K562 (cell line): ENCODE measurements around the gene KCNAB2.

ENCODE experiments used
- DDX20 ChIP-seq: fragments of 450-650 bp; IDR thresholded peaks from 2 replicates; pipeline ENCODE4 v1.6.1; 2016; ENCODE audit warnings: missing genetic modification characterization, low read depth, mild to moderate bottlenecking, missing compliant biosample characterization, moderate library complexity
- MECOM ChIP-seq: fragments of 250-450 bp; sonication (Bioruptor Pico); IDR thresholded peaks from 2 replicates; pipeline ENCODE4 v1.8.0; 2022; ENCODE audit warnings: inconsistent platforms
- TF ChIP-seq, protein P1 (sequence below): sonication (generic); formaldehyde crosslinking; IDR thresholded peaks from 2 replicates; pipeline ENCODE4 v1.9.0; 2022; ENCODE audit warnings: mild to moderate bottlenecking, missing genetic modification reagents
- TF ChIP-seq, protein P2 (sequence below): fragments of 450-650 bp; formaldehyde crosslinking; IDR thresholded peaks from 2 replicates; pipeline ENCODE4 v1.4.0; 2020; ENCODE audit warnings: mild to moderate bottlenecking, moderate library complexity

DNA sequence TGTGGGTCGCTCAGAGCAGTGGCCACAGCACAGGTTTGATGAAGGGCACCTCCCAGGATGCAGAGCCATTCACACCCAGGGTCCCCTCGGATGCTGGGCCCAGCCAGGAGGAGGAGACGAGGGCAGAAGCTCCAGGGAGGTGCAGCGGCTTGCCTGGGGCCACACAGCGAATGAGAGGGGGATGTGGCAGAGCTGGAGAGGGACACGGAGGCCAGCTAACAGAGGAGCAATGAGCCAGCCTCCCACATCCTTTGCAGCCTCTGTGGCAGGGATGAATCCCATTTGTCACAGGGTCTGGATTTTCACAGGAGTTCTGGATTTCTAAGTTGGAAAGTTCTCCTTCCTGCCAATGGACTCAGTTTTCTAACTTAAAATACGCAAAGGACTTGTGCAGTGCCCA is 98.5 kb downstream of the KCNAB2 start:
- TF ChIP-seq DDX20 (no peak), MECOM (CRISPR knock-in tag) (no peak)
- TF ChIP-seq, protein P1, sequence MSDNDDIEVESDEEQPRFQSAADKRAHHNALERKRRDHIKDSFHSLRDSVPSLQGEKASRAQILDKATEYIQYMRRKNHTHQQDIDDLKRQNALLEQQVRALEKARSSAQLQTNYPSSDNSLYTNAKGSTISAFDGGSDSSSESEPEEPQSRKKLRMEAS: no peak
- TF ChIP-seq, protein P2, sequence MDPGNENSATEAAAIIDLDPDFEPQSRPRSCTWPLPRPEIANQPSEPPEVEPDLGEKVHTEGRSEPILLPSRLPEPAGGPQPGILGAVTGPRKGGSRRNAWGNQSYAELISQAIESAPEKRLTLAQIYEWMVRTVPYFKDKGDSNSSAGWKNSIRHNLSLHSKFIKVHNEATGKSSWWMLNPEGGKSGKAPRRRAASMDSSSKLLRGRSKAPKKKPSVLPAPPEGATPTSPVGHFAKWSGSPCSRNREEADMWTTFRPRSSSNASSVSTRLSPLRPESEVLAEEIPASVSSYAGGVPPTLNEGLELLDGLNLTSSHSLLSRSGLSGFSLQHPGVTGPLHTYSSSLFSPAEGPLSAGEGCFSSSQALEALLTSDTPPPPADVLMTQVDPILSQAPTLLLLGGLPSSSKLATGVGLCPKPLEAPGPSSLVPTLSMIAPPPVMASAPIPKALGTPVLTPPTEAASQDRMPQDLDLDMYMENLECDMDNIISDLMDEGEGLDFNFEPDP (CRISPR knock-in tag): no peak
